ENCODE data around the gene TMEM121B.
A peak's percentile ranks its signal among the peaks of the same experiment; 100 is the strongest.

TMEM121B gene

DNA sequence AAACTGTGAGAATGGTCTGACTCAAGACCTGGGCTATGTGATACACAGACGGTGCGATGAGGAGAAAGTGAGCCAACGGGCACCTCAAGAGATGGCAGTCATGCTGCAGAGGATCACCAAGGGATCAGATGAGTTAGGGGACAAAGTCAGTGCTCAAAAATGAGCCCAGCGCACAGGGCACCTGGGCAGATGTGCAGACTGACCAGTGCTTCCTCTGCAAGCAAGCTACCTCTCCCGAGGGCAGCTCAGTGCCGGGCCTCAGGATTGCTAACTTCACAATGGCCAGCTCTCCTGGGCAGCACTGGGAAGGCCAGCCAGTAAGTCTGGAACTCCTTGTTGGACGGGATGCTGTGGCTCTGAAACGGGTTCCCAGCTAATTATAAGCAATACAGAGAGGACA, 22.7 kb upstream of the TMEM121B start:
- Histone ChIP-seq H3K4me1 (peaks cover 0 to 13% (median 8%) of the 10 kb centered on the region in 10 experiments; a peak in 10 of 20 replicates), H3K9me3 (replicated peaks in 1 of 11) (no peaks in the 10 kb centered on the region), H3K27me3 (no peaks in the 10 kb centered on the region), H3K9ac (no peak overlapping the region), H3K27ac (no peak overlapping the region), H3K4me3 (no peak overlapping the region), H3K4me2 (no peak overlapping the region), H3K36me3 (peaks cover 85 to 100% (median 94%) of the 10 kb centered on the region in 11 experiments), H4K20me1 (peaks cover 9 to 99% (median 82%) of the 10 kb centered on the region in 11 experiments; a peak in 21 of 22 replicates)
- no peak for TF ChIP-seq Cebpa-rat (IDR thresholded peaks at IDR 0.05)

DNA sequence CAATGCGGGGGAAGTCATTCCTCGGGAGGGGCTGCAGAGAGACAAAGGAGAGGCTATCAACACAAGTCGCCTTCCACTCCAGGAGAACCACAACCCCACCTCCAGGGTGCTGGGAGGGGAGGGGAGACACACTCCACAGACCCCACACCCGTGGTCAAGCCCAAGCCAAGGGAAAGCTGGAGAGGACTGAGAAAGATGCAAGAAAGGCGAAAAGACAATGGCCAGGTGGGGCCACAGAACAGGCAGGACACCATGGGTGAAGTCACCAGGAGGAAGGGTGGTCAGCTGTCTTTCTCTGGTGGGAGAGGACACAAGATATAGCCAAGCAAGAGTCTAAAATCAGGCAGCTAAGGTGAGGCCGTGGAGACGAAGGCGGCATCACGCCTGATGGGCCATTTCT, 21.9 kb upstream of the TMEM121B start:
- Histone ChIP-seq H3K27me3 (no peaks in the 10 kb centered on the region), H4K20me1 (peaks cover 3 to 98% (median 81%) of the 10 kb centered on the region in 11 experiments; a peak in 21 of 22 replicates), H3K9me3 (replicated peaks in 1 of 11) (no peaks in the 10 kb centered on the region), H3K27ac (no peak overlapping the region), H3K4me2 (no peak overlapping the region), H3K4me1 (peaks cover 0 to 13% (median 8%) of the 10 kb centered on the region in 10 experiments; a peak in 10 of 20 replicates), H3K9ac (no peak overlapping the region; a peak in 1 of 22 replicates), H3K36me3 (peaks cover 85 to 100% (median 94%) of the 10 kb centered on the region in 11 experiments), H3K4me3 (no peak overlapping the region)
- no peak for TF ChIP-seq Cebpa-rat (IDR thresholded peaks at IDR 0.05)

DNA sequence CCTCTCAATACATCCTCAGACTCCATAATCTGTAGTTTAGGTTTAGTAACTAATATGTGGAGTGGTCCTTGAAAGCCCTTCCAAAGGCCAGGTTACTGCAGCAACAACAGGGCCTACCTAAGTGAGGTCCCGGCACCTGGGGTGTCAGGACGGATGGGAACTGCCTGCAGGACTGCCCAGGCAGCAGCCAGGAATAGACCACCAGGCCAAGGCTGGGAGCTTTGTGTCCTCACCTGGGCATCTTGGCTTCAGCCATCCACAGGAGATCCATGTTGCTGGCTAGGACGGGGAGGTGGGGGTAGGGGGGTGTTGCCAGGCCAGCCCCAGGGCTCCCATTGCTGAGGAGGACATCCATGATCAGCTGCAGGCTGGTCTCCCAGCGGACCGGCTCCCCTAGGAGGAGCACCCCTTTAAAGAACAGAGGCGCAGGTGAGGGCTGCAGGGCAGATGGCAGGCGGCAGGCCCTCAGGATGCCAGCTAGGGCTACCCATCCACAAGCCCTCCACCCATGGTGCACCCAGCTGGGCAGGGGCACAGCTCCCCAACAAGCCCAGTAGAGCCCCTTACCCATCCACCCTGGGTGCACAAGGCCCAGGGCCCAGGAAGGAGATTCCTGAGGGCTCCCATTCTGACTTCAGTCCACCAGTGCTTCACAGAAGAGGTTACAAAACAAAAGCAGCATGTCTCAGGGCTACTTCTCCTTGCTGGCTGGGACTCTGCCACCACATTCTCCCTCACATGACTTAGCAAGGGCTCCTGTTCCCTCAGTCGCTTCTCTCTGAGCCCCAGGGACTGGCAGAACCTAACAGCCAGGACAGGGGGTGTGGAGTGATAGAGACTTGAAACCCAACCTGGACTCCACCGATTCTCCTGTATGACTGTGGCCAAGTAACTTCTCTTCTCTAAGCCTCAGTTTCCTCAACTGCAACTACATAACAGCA, 19.9 kb upstream of the TMEM121B start:
- Histone ChIP-seq H3K4me2 (peak overlapping the region in 1 of 11 experiments; percentile 26; a peak in 2 of 22 replicates), H3K4me3 (no peak overlapping the region), H3K27ac (no peak overlapping the region), H3K9ac (peak overlapping the region in 2 of 11 experiments; percentile 20 to 35; a peak in 1 of 22 replicates), H3K9me3 (replicated peaks in 1 of 11) (no peaks in the 10 kb centered on the region), H3K27me3 (no peaks in the 10 kb centered on the region), H3K4me1 (peaks cover 0 to 13% (median 6%) of the 10 kb centered on the region in 10 experiments; a peak in 10 of 20 replicates), H3K36me3 (peaks cover 90 to 98% (median 95%) of the 10 kb centered on the region in 11 experiments), H4K20me1 (peaks cover 0 to 92% (median 75%) of the 10 kb centered on the region in 11 experiments; a peak in 21 of 22 replicates)
- TF ChIP-seq Cebpa-rat (IDR thresholded peaks at IDR 0.05): no peak

DNA sequence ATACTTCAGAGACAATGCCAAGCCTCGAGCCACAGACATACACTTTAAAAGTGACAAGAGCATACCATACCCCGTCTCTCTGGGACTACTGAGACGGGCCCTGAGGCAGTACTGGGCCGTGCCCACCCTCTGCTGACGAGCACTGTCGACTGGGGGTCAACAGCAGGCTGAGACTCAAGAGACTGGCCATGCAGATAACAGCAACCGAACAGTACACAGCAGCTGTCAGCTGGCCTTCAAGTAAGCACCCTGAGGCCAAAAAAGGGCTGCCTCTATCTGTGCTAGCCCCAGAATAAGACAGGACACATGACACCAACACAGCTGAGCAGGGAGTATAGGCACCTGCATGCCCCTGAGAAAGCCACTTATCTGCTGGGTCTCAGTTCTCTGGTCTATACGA, 18.9 kb upstream of the TMEM121B start:
- Histone ChIP-seq H3K4me3 (no peak overlapping the region), H4K20me1 (peaks cover 0 to 89% (median 65%) of the 10 kb centered on the region in 11 experiments; a peak in 21 of 22 replicates), H3K36me3 (peaks cover 85 to 98% (median 91%) of the 10 kb centered on the region in 11 experiments), H3K4me1 (peaks cover 0 to 13% (median 0%) of the 10 kb centered on the region in 10 experiments; a peak in 2 of 20 replicates), H3K27me3 (no peaks in the 10 kb centered on the region), H3K9ac (no peak overlapping the region), H3K27ac (no peak overlapping the region), H3K9me3 (replicated peaks in 1 of 11) (no peaks in the 10 kb centered on the region), H3K4me2 (no peak overlapping the region)
- TF ChIP-seq Cebpa-rat (IDR thresholded peaks at IDR 0.05): no peak

DNA sequence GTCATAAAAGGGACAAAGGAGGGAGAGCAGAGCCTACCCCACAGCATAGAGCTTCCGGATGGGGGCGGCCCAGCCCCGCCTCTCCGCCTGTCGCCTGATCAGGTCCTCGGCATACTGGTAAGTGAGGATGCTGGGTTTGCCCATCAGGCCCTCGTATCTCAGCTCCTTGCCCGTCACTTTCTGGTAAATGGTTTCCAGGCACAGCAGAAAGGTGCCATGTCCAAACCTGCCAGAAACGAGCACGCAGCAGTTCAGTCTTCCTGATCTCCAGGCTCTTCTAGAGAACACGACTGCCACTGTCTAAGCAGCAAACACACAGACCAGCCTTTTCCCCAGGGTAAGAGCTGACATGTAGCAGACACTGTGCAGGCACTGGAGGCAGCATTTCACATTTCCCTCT, 17.4 kb upstream of the TMEM121B start:
- peaks cover 74 to 98% (median 90%) of the 10 kb centered on the region in 11 experiments for H3K36me3 ChIP-seq
- no peak for TF ChIP-seq Cebpa-rat (IDR thresholded peaks at IDR 0.05)
- no peak overlapping the region for H3K4me2 ChIP-seq
- no peak overlapping the region for H3K4me3 ChIP-seq
- H3K4me1 ChIP-seq: peaks cover 0 to 13% (median 0%) of the 10 kb centered on the region in 10 experiments; a peak in 2 of 20 replicates
- H3K27me3 ChIP-seq: no peaks in the 10 kb centered on the region
- H3K9me3 ChIP-seq (replicated peaks in 1 of 11): no peaks in the 10 kb centered on the region
- no peak overlapping the region for H3K9ac ChIP-seq
- H3K27ac ChIP-seq: no peak overlapping the region
- peaks cover 0 to 83% (median 51%) of the 10 kb centered on the region in 11 experiments; a peak in 21 of 22 replicates for H4K20me1 ChIP-seq

DNA sequence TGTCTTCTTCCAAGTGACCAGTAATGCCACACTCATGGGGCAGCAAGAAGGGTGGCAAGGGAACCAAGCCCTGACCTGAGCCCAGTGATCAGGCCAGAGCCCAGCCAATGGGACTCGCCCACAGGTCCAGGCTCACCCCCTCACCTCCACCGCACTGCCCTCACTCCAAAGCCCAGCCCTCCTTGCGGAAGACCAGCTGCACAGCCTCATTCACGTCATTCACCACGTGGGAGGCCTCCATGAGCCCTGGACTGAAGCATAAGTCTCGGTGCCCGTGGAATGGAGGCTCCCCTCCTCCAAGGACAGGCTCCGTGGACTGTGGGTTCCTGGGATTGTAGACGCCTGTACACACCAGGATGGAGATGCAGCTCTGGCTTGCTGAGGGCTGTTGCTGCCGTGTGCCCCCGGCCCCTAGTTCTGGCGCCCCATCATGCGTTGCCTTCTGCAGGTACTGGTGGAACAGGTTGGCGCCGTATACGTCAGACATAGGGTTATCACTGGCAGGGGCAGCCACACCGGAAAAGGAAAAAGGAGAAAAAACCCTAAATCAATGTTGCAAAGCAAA, 16.8 kb upstream of the TMEM121B start:
- no peaks in the 10 kb centered on the region for H3K9me3 ChIP-seq (replicated peaks in 1 of 11)
- H4K20me1 ChIP-seq: peaks cover 0 to 82% (median 48%) of the 10 kb centered on the region in 11 experiments; a peak in 21 of 22 replicates
- peaks cover 0 to 13% (median 0%) of the 10 kb centered on the region in 10 experiments; a peak in 2 of 20 replicates for H3K4me1 ChIP-seq
- no peak overlapping the region for H3K9ac ChIP-seq
- H3K36me3 ChIP-seq: peaks cover 68 to 98% (median 86%) of the 10 kb centered on the region in 11 experiments
- no peak overlapping the region for H3K4me3 ChIP-seq
- H3K27ac ChIP-seq: no peak overlapping the region
- no peak for TF ChIP-seq Cebpa-rat (IDR thresholded peaks at IDR 0.05)
- no peaks in the 10 kb centered on the region for H3K27me3 ChIP-seq
- H3K4me2 ChIP-seq: no peak overlapping the region

DNA sequence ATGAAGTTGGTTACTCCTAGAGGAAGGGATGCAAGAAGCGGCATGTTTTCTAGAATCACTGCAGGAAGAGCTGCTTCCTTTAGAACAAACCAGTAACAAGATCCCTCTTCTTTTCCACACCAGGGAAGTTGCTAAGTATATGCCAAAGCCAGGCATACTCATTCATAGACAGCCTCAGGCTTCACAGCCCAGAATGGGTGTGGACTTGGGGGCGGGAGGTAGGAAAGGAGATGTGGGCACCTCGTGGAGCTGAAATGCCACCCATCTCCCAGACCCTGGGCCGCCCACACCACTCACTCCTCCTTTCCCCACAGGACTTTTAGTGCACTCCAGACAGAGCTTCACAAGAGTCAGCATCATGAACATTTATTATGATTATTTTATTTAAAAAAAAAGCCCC, 16.0 kb upstream of the TMEM121B start:
- H3K27me3 ChIP-seq: no peaks in the 10 kb centered on the region

DNA sequence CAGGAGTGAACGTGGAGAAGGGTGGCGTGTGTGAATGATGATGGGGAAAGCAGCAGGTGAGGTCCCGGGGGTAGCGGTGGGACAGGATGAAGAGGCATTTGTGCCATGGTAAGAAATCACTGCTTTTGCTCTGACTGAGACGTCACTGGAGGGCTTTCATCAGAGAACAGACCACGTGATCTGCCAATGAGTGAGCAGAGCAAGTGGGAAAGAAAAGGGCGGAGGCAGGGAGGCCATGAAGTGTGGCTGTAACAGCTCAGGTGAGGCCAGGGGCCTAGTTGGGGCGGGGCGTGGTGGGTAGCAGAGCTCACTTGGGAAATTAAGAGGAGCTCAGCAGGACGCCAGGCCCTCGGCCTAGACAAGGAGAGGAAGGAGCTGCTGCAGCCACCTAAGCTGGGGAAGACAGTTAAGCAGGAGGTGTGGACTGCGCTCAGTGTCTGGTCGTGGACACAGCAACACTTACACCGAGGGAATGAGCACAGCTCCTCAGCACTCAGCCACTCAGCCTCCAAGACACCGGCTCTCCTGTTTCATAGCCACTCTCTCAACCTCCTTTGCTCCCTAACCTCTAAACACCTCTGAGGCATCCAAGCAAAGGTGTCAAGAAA, 14.1 kb upstream of the TMEM121B start:
- peaks cover 41 to 76% (median 60%) of the 10 kb centered on the region in 11 experiments for H3K36me3 ChIP-seq
- H3K9me3 ChIP-seq (replicated peaks in 1 of 11): no peaks in the 10 kb centered on the region
- no peaks in the 10 kb centered on the region for H3K27me3 ChIP-seq
- no peak for TF ChIP-seq Cebpa-rat (IDR thresholded peaks at IDR 0.05)
- no peak overlapping the region for H3K4me3 ChIP-seq
- no peak overlapping the region for H3K4me2 ChIP-seq
- H4K20me1 ChIP-seq: peaks cover 0 to 62% (median 26%) of the 10 kb centered on the region in 11 experiments; a peak in 15 of 22 replicates
- H3K27ac ChIP-seq: no peak overlapping the region
- peaks cover 12 to 18% (median 16%) of the 10 kb centered on the region in 10 experiments; a peak in 19 of 20 replicates for H3K4me1 ChIP-seq
- no peak overlapping the region for H3K9ac ChIP-seq

More for the DNA sequence above, 16.0 kb upstream of the TMEM121B start:
- TF ChIP-seq Cebpa-rat (IDR thresholded peaks at IDR 0.05): no peak
- H3K4me2 ChIP-seq: no peak overlapping the region
- no peak overlapping the region for H3K9ac ChIP-seq
- H3K36me3 ChIP-seq: peaks cover 60 to 95% (median 79%) of the 10 kb centered on the region in 11 experiments
- H3K27ac ChIP-seq: no peak overlapping the region
- no peak overlapping the region for H3K4me3 ChIP-seq
- peaks cover 0 to 74% (median 43%) of the 10 kb centered on the region in 11 experiments; a peak in 21 of 22 replicates for H4K20me1 ChIP-seq
- no peaks in the 10 kb centered on the region for H3K9me3 ChIP-seq (replicated peaks in 1 of 11)
- H3K4me1 ChIP-seq: peaks cover 3 to 17% (median 6%) of the 10 kb centered on the region in 10 experiments; a peak in 19 of 20 replicates

Measured in BLaER1 treated with 17β-estradiol and CSF1 and Interleukin-3, amounts not matched to agents 10 nM and 100 nM (cell line).